CD4-positive, alpha-beta T cell treated with Interleukin-1 beta for 1 hour (primary cell): ENCODE measurements around the gene VCY1B.
"Not testable (repeated sequence)": the region's sequence is repeated elsewhere in the genome, so short reads cannot be mapped to it uniquely, and the experiment has no call there.

Source experiments
- DNase-seq, 2 donors: peaks; one replicate each; pipeline ENCODE4 v3.0.0-alpha.2; 2020 to 2022

Gene VCY1B

GRCh38 chrY:14055927-14056326, at the start of gene VCY1B:
TSS of gene VCY1B (plus strand) at chrY:14056227. CDS start at chrY:14056290, 63 bp downstream.
- DNase-seq, result not testable (repeated sequence)

- DNase-seq, result not testable (repeated sequence)
These were observed 44.1 kb upstream of the VCY1B start for GRCh38 chrY:14011916-14012315.

- not testable (repeated sequence) for DNase-seq
These were observed 25.6 kb upstream of the VCY1B start for GRCh38 chrY:14030395-14030794.

- no peak for DNase-seq
These were observed 29.9 kb downstream of the VCY1B start for GRCh38 chrY:14085877-14086276.
